ENCODE results near the gene CCDC9B.

DNA sequence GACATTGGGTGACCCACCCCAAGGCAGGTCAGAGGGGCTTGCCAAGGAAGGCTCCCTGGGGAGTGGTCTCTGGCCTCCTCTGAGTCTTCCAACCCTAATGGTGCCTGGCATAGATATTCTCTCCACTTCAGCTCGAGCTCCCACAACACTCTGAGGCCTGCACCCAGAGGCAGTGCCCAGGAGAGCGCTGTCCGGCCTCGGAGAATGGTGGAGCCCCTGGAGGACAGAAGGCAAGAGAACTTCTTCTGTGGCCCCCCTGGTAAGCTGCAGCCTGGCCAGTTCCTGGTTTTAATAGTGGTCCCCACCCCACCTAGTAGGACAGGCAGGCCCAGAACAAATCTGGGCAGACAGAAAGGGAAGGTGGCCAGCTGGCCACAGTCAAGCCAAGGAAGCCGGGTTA, 24.3 kb upstream of the CCDC9B start:
- TF ChIP-seq, protein P1, sequence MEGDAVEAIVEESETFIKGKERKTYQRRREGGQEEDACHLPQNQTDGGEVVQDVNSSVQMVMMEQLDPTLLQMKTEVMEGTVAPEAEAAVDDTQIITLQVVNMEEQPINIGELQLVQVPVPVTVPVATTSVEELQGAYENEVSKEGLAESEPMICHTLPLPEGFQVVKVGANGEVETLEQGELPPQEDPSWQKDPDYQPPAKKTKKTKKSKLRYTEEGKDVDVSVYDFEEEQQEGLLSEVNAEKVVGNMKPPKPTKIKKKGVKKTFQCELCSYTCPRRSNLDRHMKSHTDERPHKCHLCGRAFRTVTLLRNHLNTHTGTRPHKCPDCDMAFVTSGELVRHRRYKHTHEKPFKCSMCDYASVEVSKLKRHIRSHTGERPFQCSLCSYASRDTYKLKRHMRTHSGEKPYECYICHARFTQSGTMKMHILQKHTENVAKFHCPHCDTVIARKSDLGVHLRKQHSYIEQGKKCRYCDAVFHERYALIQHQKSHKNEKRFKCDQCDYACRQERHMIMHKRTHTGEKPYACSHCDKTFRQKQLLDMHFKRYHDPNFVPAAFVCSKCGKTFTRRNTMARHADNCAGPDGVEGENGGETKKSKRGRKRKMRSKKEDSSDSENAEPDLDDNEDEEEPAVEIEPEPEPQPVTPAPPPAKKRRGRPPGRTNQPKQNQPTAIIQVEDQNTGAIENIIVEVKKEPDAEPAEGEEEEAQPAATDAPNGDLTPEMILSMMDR (IDR thresholded peaks at IDR 0.05): no peak
- TF ChIP-seq POLR2AphosphoS5 (IDR thresholded peaks at IDR 0.05): no peak
- TF ChIP-seq POLR2A (IDR thresholded peaks at IDR 0.05): no peak

Measured in prostate gland (tissue), 2 donors.